ENCODE measurements around the gene MXRA8.
"Not testable (repeated sequence)": the region's sequence is repeated elsewhere in the genome, so short reads cannot be mapped to it uniquely, and the experiment has no call there.

The MXRA8 gene

DNA sequence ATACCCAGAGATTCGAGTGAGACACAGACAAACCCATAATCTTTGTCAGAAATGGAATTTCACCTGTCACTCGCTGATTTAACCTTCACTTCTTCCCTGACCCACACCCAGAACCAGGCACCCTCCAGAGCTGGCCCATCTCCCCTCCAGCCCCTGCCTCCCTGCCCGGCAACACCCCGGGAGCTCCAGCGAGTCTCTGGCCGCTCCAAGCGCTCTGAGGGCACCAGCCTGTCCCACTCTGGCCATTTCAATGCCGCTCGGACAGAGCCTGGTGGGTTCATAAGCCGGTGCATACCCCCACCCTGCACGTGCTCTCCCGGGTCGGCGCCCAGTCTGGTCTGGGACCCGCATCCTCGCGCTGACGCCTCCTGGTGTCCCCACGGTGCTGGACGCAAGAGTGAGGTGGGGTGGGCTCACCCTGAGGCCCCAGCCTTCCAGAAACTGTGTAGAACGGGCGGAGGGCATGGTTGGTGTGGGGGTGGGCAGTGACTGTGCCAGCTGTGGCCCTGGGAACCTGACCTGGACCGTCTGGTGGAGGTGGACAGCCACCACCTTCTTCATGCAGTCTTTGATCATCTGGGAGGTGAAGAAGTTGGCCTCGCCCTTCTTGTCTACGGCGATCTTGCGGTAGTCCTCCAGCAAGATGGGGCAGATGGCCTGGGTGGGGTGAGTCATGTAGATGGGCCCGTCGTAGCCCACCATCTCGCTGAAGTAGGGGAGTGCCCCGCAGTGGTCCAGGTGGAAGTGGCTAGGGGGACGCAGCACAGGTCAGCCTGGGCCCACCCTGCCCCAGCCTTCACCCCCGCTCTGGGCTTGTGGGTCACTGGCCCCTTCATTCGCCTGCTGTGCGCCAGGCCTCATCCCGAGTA is 39.3 kb downstream of the MXRA8 start:
- no peak for DNase-seq

DNA sequence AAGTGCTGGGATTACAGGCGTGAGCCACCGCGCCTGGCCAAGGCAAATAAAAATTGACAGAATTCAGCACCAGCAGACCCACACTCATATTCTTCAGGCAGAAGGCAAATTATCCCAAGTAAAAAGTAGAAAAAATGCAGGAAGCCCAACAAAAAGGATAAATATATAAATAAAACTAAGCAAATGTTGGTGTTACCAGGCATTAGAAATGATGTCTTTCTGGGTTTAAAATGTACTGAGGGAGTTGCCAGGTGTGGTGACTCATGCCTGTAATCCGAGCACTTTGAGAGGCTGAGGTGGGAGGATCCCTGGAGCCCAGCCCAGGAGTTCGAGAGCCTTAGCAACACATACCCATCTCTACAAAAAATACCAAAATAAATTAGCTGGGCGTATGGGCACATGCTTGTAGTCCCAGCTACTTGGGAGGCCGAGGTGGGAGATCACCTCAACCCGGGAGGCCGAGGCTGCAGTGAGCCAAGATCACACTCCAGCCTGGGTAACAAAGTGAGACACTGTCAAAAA is 40.2 kb downstream of the MXRA8 start:
- peak; percentile 84 for DNase-seq

GRCh38 chr1:1317420-1317819 is 40.9 kb downstream of the MXRA8 start:
- no peak for DNase-seq

DNA sequence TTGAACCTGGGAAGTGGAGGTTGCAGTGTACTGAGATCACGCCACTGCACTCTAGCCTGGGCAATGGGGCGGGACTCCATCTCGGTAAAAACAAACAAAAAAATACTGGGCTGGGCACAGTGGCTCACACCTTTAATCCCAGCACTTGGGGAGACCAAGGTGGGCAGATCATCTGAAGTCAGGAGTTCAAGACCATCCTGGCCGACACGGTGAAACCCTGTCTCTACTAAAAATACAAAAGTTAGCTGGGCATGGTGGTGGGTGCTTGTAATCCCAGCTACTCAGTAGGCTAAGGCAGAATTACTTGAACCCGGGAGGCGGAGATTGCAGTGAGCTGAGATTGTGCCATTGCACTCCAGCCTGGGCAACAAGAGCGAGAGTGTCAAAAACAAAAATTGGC is 42.2 kb downstream of the MXRA8 start:
- DNase-seq: not testable (repeated sequence)

DNA sequence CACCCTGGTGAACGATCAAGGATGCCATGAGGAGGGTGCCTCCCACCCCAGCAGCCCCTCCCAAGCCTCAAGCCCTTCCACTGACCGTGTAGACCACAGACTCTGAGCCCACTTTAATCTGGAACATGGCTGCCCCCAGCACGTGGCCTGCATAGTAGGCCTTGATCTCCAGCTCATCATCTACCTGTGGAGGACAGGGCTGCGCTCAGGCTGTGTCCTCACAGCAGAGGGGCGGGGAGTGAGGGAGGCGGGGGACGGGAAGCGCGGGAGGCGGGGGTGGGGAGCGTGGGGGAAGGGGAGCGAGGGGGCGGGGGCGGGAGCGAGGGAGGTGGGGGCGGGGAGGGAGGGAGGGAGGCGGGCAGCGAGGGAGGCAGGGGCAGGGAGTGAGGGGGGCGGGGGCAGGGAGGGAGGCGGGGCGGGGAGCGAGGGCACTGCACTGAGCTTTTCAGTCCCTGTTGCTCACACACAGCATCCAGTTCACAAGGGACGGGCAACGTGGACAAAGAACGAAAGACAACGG is 42.9 kb downstream of the MXRA8 start:
- no peak for DNase-seq

DNA sequence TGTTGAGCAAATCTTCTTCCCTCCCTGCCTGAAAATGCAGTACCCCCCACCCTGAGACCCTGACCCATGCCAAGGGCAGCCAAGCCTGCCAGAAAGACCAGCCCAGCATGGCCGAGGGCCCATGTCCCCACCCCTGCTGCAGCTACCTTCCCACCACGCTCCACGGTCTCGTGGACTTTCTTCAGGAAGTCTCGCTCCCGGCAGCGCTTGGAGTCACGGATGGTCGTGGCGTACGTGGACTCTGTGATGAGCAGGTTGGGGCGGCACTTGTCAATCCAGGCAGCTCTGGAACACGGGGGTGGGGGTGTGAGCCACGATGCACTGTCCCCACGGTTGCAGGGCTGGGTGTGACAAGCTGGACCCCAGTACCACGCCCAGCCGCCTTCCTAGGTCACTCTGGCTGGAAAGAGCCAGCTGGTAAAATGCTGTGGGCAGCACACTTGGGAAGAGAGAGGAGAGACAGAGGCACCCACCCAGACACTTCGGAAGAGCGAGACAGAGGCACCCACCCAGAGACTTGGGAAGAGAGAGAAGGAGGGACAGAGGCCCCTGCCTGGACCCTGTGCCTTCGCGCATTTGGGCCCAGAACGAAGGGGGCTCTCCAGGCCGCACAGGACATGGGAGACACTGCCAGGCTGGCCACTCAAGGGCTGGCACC is 43.5 kb downstream of the MXRA8 start:
- DNase-seq: no peak

DNA sequence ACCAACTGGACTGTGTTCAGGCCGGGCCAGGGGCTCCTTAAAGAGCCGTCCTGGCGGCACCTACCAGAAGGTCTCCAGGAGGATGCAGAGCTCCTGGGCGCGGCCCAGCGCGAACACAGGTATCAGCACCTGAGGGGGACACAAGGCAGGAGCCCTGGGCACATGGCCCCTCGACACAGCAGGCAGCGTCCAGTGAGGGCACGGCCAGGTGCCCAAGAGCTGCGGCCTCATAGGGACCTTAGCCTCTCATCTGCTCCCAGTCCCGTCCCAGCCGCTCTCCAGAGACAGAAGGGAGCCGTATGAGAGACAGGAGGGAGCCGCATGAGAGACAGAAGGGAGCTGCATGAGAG is 44.1 kb downstream of the MXRA8 start:
- DNase-seq: no peak

GRCh38 chr1:1313500-1314236 is 44.7 kb downstream of the MXRA8 start:
- no peak for DNase-seq

GRCh38 chr1:1312450-1313314 is 45.7 kb downstream of the MXRA8 start:
- DNase-seq: no peak

GRCh38 chr1:1311107-1312104 is 46.9 kb downstream of the MXRA8 start:
- DNase-seq: no peak

DNA sequence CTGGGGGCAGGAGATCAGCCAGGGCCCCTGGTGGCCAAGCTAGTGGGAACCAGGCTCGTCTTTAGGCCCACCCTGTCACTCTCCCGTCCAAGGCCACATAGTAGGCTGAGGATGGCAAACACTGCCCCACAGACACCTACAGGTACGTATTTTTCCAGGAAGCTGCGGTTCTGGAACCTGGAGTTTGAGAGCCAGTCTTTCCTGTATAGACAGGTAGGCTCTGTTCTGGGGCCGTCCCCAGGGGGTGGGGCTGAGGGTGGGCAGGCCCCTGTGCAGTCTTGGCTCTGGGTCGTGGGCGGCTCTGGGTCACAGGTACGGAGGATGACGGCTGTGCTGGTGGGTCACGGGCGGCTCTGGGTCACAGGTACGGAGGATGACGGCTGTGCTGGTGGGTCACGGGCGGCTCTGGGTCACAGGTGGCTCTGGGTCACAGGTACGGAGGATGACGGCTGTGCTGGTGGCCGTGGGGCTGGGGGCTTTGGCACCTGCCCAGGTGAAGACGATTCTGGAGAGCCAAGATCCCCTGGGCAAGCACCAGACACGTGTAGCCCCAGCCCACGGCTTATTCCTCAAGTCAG is 47.8 kb downstream of the MXRA8 start:
- DNase-seq: no peak

DNA sequence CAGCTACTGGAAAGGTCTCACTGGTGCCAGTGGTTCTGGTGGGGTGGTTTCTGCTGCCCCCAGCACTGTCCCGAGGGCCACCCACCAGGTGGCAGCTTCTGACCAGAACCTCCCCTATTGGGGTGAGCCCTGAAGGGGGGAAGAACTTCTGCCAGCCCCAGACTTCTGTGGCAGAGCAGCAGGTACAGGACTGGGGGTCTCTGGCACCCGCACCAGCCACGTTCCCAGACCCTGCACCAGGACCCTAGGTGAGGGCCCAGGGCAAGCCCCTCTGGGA is 48.3 kb downstream of the MXRA8 start:
- DNase-seq: no peak

DNA sequence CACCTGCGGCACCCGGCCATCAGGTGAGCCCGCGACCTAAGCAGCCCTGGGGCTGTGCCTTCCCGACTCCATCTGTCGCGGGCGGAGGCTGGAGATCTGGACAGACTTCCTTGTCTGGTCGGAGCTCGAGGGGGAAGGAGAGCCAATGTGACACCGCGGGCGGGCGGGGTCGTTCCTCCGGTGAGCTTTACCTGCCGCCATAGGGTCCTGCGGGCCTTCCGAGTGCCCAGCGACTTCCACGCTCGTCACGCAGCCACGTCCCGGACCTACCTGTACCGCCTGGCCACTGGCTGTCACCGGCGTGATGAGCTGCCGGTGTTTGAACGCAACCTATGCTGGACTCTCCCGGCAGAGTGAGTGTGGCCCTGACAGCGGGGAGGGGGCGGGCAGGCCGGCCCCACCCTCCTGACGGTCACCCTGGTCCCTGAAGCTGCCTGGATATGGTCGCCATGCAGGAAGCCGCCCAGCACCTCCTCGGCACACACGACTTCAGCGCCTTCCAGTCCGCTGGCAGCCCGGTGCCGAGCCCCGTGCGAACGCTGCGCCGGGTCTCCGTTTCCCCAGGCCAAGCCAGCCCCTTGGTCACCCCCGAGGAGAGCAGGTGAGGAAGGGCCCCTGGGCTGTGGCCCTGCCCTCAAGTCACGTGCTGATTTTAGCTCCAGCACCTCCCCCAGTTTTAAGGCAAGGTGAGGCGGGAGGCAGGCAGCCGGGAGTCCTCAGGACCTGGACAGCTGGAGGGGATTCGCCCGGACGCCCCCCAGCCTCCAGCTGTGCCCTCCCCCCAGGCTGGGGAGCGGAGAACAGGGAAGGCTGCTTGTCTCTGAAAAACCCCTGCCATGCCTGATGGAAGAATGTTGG is 48.9 kb downstream of the MXRA8 start:
- DNase-seq: peak; percentile 37

DNA sequence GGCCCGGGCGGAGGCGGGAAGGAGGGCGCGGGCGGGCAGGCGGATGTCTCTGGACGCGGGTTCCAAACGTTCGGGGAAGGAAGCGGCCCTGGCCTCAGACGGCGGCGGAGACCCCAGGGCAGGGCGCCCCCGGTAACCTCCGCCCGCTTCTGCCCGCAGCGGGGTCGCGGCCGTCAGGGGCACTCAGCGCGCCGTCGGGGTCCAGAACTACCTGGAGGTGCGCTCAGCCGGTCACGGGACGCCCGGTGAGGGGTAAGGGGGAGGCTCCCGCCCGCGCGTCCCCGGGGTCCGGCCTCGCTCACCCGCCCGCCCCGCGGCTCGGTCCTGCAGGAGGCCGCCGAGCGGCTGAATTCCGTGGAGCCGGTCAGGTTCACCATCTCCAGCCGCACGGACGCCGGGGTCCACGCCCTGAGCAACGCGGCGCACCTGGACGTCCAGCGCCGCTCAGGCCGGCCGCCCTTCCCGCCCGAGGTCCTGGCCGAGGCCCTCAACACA is 49.6 kb downstream of the MXRA8 start:
- DNase-seq: no peak

DNA sequence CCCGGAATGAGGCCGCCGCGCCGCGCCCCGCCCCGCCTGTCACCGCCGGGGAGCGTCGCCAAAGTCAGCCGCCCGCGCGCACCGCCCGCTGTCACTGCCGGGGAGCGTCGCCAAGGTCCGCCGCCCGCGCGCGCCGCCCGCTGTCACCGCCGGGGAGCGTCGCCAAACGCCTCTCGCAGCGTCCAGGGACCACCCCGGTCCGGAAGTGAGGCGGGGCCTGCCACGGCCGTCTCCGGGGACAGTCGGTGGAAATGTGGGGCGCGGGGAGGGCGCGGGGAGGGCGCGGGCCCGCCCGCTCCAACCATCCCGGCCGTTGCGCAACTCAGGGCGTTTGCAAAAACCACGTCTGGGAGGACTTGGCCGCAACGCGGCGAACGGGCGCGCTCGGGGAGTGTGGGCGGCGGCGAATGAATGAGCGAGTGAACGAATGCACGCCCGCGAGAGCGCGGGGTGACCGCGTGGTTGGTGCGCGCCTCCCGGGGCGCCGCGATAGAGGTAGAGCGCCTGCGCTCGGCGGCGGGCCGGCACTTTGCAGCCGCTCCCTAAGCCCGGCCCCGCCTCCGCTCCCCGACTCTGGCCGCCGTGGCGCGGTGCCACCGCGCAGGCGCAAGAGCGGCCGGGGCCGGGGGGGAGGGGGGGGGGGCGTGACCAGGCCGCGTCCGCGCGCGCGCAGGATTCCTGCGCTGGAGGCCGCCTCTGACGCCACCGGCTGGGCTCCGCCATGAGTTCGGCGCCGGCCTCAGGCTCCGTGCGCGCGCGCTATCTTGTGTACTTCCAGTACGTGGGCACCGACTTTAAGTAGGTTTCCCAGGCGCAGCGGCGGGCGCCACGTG is 50.2 kb downstream of the MXRA8 start, which contains the start of the genes ACAP3 and PUSL1:
ACAP3 (minus strand) TSS at position 8 of the 833 bp plus-strand sequence. CDS start 115 bp downstream, outside the sequence.
PUSL1 (plus strand) TSS at position 675 of the 833 bp plus-strand sequence; CDS start at position 722, 47 bp downstream.
- DNase-seq: peak; percentile 89

GRCh38 chr1:1307261-1307922 is 51.0 kb downstream of the MXRA8 start:
- DNase-seq: no peak

- DNase-seq: no peak
These were observed 51.6 kb downstream of the MXRA8 start for GRCh38 chr1:1306661-1307260.

Measured in DMS153 (cell line).